Measurements from ENCODE around the gene C20orf96. TPM values are rescaled to one million over a fixed set of nuclear protein-coding genes. Genes with fewer than 3 reads are reported as not detected.
"Not testable (repeated sequence)": the region's sequence is repeated elsewhere in the genome, so short reads cannot be mapped to it uniquely, and the experiment has no call there.

The C20orf96 gene
- total RNA-seq, result 1 to 10 TPM; 4.1 to 9.5 (median 7.0) TPM

- H3K27me3 ChIP-seq, result no peaks in the 10 kb centered on the region
- H3K27ac ChIP-seq, result peak within 1 kb of the TSS; percentile 68 to 88 (median 72)
- peak; percentile 93 to 94 for DNase-seq
- H3K36me3 ChIP-seq, result no peaks in the 10 kb centered on the region
- TF ChIP-seq, protein P1, sequence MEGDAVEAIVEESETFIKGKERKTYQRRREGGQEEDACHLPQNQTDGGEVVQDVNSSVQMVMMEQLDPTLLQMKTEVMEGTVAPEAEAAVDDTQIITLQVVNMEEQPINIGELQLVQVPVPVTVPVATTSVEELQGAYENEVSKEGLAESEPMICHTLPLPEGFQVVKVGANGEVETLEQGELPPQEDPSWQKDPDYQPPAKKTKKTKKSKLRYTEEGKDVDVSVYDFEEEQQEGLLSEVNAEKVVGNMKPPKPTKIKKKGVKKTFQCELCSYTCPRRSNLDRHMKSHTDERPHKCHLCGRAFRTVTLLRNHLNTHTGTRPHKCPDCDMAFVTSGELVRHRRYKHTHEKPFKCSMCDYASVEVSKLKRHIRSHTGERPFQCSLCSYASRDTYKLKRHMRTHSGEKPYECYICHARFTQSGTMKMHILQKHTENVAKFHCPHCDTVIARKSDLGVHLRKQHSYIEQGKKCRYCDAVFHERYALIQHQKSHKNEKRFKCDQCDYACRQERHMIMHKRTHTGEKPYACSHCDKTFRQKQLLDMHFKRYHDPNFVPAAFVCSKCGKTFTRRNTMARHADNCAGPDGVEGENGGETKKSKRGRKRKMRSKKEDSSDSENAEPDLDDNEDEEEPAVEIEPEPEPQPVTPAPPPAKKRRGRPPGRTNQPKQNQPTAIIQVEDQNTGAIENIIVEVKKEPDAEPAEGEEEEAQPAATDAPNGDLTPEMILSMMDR (IDR thresholded peaks at IDR 0.05), result peak in 4 of 6 experiments; percentile 33 to 46 (median 42)
- TF ChIP-seq POLR2A (IDR thresholded peaks at IDR 0.05), result no peak
- intact Hi-C loops (cut with DNase I), result no loop called here
- H3K4me1 ChIP-seq, result peaks cover 0 to 9% of the 10 kb centered on the region in 2 donors
- peak within 1 kb of the TSS; percentile 37 to 63 (median 48) for H3K4me3 ChIP-seq (replicated peaks in 1 of 3)
- 0 to 1% methylated on average over 42 to 43 of the region's 43 CpGs for WGBS, 2 donors
- no peaks in the 10 kb centered on the region for H3K9me3 ChIP-seq
These were observed at the start of gene C20orf96 for GRCh38 chr20:290084-290831. TSS of gene C20orf96 (minus strand) at chr20:290750. CDS start at chr20:290610, 140 bp downstream.

DNA sequence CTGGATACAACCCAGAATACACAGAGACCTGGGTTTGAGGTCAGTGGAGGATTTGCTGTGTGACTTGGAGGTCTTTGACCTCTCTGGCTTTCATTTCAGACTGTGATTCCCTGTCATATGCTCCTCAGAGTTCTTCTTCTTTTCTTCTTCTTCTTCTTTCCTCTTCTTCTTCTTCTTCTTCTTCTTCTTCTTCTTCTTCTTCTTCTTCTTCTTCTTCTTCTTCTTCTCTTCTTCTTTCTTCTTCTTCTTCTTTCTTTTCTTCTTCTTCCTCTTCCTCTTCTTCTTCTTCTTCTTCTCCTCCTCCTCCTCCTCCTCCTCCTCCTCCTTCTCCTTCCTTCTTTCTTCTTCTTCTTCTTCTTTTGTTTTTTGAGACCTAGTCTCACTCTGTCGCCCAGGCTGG lies 45.5 kb upstream of the C20orf96 start:
- H3K4me1 ChIP-seq; H3K9me3 ChIP-seq; H3K27ac ChIP-seq; DNase-seq; H3K27me3 ChIP-seq; intact Hi-C loops (cut with DNase I); H3K4me3 ChIP-seq (replicated peaks in 1 of 3); H3K36me3 ChIP-seq: not testable (repeated sequence)
- 96 to 100% methylated on average over 1 of the region's 1 CpG for WGBS, 2 donors

- peaks cover 8 to 9% of the 10 kb centered on the region in 2 donors for H3K4me1 ChIP-seq
- H3K9me3 ChIP-seq, result no peaks in the 10 kb centered on the region
- TF ChIP-seq, protein P1 (IDR thresholded peaks at IDR 0.05), result no peak
- TF ChIP-seq POLR2A (IDR thresholded peaks at IDR 0.05), result no peak
- no peaks in the 10 kb centered on the region for H3K36me3 ChIP-seq
- H3K4me3 ChIP-seq (replicated peaks in 1 of 3), result no peak overlapping the region
- intact Hi-C loops (cut with DNase I), result no loop called here
- no peak overlapping the region for H3K27ac ChIP-seq
- 91 to 95% methylated on average over 8 of the region's 8 CpGs for WGBS, 2 donors
- no peaks in the 10 kb centered on the region for H3K27me3 ChIP-seq
- no peak for DNase-seq
These were observed 44.0 kb upstream of the C20orf96 start for GRCh38 chr20:334578-334977.

DNA sequence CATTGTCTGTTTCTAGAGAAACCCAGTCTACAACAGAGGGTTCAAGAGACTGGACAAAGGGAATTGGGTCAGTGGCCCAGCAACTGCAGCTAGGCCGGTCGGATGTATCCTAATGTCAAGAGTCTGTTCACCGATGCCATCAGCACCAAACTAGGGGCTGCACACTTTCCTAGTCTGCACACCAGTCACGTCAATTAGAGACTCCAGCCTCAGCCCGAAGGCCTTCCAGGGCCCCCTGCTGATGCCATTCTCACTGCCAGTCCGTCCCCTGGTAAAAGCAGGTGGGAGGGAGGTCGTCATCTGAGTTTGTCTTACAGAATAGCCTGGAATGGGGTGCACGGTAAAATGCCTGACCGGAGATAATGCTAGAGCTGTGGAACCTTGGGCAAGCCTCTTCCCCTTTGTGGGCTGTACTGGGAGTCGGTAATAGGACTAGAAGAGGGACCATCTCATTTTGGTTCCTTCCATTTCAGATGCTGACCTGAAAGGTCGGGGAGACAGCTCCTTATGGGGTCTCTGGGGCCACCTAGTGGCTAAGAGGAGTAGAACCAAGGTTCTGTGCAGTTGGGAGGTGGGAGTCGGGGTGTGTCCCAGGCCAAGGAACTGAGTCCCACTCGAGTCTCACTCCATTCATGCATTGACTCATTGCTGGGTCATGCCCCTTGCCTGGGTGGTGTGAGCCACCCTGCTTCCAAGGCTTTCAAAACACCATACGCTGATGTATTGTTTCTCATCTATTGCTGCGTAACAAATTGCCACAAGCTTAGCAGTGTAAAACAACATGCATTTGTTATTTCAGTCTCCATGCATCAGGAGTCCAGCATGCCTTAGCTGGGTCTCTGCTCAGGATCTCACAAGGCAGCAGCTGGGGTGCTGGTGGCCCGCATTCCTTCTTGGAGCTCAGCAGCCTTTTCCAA lies 39.9 kb upstream of the C20orf96 start:
- intact Hi-C loops (cut with DNase I), result no loop called here

GRCh38 chr20:329851-330232 lies 39.3 kb upstream of the C20orf96 start:
- Histone ChIP-seq H3K27ac (no peak overlapping the region), H3K4me3 (replicated peaks in 1 of 3) (no peak overlapping the region), H3K27me3 (no peaks in the 10 kb centered on the region), H3K36me3 (no peaks in the 10 kb centered on the region), H3K4me1 (peaks cover 14 to 27% of the 10 kb centered on the region in 2 donors), H3K9me3 (no peaks in the 10 kb centered on the region)
- DNase-seq, result peak; percentile 21 to 34
- WGBS, 2 donors, result 78 to 82% methylated on average over 4 of the region's 4 CpGs
- no peak for TF ChIP-seq POLR2A (IDR thresholded peaks at IDR 0.05)
- TF ChIP-seq, protein P1 (IDR thresholded peaks at IDR 0.05), result no peak
- intact Hi-C loops (cut with DNase I), result no loop called here

More for the DNA sequence above, 39.9 kb upstream of the C20orf96 start:
- Histone ChIP-seq H3K4me1 (peaks cover 14 to 27% of the 10 kb centered on the region in 2 donors), H3K9me3 (no peaks in the 10 kb centered on the region), H3K4me3 (replicated peaks in 1 of 3) (no peak overlapping the region), H3K36me3 (no peaks in the 10 kb centered on the region), H3K27me3 (no peaks in the 10 kb centered on the region), H3K27ac (no peak overlapping the region)
- DNase-seq, result peak; percentile 56 to 57
- WGBS, 2 donors, result 49 to 51% methylated on average over 16 of the region's 16 CpGs
- TF ChIP-seq, protein P1 (IDR thresholded peaks at IDR 0.05), result peak; percentile 60 to 86 (median 78)
- TF ChIP-seq POLR2A (IDR thresholded peaks at IDR 0.05), result no peak

Measured in thyroid gland (tissue), 4 donors.